ENCODE results near the gene ROS1.
"Not testable (repeated sequence)": the region's sequence is repeated elsewhere in the genome, so short reads cannot be mapped to it uniquely, and the experiment has no call there.

ROS1 gene

DNA sequence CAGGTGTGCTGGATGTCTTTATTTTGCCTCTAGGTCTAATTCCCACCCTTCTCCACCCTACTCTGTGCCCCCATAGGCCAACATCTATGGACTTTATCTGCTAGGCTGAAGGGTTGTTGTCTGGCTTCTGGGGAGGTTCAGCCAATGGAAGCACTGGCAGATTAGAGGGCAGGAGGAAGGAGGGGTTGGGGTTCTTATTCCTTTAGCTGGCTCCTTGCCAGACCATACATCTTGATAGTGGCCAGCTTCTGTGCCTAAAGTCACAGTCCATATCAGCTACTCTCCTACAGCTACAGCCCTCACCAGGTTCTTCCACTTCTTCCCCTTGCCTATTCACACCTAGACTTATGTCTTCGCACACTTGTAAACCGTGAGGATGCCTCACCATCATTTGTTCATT is 41.1 kb downstream of the ROS1 start:
- DNase-seq (ENCODE audit: low read depth in 2 of 2, low spot score in 1 of 2), result no peak

DNA sequence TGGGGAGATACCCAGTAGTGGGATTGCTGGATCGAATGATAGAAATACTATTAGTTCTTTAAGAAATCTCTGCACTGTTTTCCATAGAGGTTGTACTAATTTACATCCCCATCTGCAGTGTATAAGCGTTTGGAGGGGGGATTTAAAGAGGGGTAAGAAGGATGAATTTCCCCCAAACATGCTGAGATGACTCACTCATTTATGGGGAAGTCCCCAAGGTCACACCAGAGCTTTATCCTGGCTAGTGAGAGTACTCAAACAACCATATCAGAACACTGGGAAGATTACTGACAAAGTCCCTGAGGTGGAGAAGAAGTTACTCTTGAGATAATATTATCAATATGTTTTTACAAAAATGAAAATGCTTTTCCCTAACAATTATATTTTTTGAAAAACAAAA is 44.0 kb downstream of the ROS1 start:
- no peak for DNase-seq (ENCODE audit: low read depth in 2 of 2, low spot score in 1 of 2)

GRCh38 chr6:117380298-117380697 is 45.4 kb downstream of the ROS1 start:
- DNase-seq (ENCODE audit: low read depth in 2 of 2, low spot score in 1 of 2), result no peak

GRCh38 chr6:117375446-117375845 is 50.3 kb downstream of the ROS1 start:
- no peak for DNase-seq (ENCODE audit: low read depth in 2 of 2, low spot score in 1 of 2)

DNA sequence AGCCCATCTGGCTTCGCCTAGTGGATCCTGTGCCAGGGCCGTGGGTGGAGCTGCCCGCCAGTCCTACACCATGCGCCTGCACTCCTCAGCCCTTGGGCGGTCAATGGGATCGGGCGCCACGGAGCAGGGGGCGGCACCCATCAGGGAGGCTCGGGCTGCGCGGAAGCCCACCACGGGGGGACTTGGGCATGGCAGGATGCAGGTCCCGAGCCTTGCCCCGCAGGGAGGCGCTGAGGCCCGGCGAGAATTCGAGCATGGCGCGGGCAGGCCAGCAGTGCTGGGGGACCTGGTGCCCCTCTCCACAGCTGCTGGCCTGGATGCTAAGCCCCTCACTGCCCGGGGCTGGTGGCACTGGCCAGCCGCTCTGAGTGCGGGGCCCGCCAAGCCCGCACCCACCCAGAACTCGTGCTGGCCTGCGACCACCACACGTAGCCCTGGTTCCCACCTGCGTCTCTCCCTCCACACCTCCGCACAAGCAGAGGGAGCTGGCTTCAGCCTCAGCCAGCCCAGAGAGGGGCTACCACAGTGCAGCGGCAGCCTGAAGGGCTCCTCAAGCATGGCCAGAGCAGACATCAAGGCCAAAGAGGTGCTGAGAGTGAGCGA is 52.4 kb downstream of the ROS1 start:
- no peak for DNase-seq (ENCODE audit: low read depth in 2 of 2, low spot score in 1 of 2)

- DNase-seq (ENCODE audit: low read depth in 2 of 2, low spot score in 1 of 2), result not testable (repeated sequence)
Observed at GRCh38 chr6:117372289-117372688, 53.5 kb downstream of the ROS1 start.

DNA sequence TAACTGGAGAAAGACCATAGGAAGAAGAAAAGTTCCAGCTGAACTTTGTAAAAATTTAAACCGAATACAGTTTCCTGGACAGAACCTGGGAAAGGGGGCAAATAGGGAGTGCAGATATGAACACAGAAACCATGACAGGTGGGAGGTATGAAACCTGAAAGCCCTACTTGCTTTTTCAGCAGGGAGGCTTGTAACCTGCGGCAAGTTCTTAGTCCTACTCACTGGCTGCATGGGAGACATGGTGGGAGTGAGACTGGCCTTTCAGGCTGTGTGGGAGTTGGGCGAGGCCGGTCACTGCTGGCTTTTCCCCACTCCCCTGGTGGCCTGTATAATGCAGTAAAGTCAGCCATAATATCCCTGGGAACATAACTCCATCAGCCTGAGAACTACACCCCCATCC is 54.2 kb downstream of the ROS1 start:
- DNase-seq (ENCODE audit: low read depth in 2 of 2, low spot score in 1 of 2), result no peak

GRCh38 chr6:117359581-117359980 is 66.2 kb downstream of the ROS1 start:
- no peak for DNase-seq (ENCODE audit: low read depth in 2 of 2, low spot score in 1 of 2)

DNA sequence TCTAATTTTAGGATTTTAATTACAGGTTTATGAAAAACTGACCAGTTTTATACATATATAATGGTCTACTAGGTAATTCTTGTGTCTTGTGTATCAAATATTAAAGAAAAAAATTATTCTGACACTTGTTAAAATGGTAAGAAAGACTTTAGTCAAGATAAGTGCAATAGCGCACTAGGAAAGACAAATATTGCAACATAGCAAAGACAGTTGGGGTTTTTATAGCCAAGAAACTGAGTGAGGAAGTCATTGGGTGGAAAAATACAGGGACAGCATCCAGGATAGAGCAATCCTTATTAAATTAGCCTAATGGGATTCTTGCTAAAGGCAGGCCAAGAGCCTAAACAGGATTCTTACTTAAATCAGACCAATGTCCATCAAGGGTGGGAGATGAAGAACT is 71.1 kb downstream of the ROS1 start:
- DNase-seq (ENCODE audit: low read depth in 2 of 2, low spot score in 1 of 2), result no peak

DNA sequence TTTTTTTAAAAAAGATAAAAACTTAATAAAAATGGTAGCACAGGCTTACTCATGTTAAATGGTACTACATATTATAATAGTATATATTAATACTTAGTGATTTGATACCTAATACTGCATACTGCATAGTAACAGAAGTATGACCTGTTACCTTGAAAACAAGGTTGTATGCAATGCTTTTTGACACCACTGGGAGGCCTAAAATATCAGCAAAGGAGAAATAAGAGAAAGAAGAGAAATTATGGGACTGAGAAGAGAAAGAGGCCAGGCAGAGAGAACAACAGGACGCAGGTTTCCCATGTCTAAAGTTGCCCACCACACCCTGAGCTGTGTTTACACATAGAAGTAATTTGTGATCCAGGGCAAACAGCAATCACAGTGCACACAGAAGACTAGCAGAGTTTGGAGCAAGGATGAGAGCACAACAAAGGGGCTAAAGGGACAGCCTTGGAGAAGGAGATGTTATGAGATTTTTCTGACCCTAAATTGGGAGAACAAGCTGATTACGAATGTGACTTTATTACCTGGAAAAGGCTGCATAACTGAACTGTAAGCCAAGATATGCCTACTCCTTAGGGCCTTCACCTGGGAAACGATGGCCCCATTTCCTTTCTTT is 73.2 kb downstream of the ROS1 start:
- DNase-seq (ENCODE audit: low read depth in 2 of 2, low spot score in 1 of 2), result no peak

- DNase-seq (ENCODE audit: low read depth in 2 of 2, low spot score in 1 of 2), result no peak
Observed at GRCh38 chr6:117351521-117351920, 74.2 kb downstream of the ROS1 start.

GRCh38 chr6:117346142-117346930 is 79.4 kb downstream of the ROS1 start:
- DNase-seq (ENCODE audit: low read depth in 2 of 2, low spot score in 1 of 2), result no peak

DNA sequence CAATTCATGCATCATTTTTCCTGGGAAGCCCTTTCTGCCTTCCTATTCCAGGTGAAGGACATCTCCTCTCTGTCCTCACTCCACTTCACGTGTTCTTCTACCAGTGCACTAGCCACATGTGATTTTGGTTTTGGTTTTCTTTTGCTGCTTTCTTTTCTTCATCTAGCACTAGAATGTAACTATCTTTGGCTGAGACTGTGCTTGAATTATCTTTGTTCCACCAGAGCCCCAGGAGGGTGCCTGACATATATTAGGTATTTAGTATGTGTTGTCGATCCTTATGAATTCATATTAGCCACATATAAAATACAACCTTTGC is 80.5 kb downstream of the ROS1 start:
- DNase-seq (ENCODE audit: low read depth in 2 of 2, low spot score in 1 of 2), result no peak

GRCh38 chr6:117344444-117345291 is 81.1 kb downstream of the ROS1 start:
- no peak for DNase-seq (ENCODE audit: low read depth in 2 of 2, low spot score in 1 of 2)

GRCh38 chr6:117338567-117338966 is 87.2 kb downstream of the ROS1 start:
- DNase-seq (ENCODE audit: low read depth in 2 of 2, low spot score in 1 of 2), result no peak

- no peak for DNase-seq (ENCODE audit: low read depth in 2 of 2, low spot score in 1 of 2)
Observed at GRCh38 chr6:117329926-117330325, 95.8 kb downstream of the ROS1 start.

- DNase-seq (ENCODE audit: low read depth in 2 of 2, low spot score in 1 of 2), result no peak
Observed at GRCh38 chr6:117328500-117328899, 97.2 kb downstream of the ROS1 start.

DNA sequence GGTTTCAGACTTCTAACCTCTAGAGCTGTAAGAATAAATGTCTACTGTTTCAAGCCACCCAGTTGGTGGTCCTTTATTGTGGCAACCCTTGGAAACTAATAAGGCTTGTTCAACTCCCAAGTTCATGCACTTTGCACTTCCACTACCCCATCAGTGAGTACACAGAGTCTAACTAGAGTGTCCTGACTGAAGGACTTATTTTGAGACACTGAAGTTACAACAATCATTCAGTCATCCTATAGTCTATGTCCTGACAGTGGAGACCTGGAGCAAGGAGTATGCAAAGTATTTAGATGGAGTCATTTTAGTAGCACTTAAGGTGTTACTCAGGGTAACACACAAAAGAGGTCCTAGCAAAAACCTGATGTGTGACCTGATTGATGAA is 97.7 kb downstream of the ROS1 start:
- no peak for DNase-seq (ENCODE audit: low read depth in 2 of 2, low spot score in 1 of 2)

DNA sequence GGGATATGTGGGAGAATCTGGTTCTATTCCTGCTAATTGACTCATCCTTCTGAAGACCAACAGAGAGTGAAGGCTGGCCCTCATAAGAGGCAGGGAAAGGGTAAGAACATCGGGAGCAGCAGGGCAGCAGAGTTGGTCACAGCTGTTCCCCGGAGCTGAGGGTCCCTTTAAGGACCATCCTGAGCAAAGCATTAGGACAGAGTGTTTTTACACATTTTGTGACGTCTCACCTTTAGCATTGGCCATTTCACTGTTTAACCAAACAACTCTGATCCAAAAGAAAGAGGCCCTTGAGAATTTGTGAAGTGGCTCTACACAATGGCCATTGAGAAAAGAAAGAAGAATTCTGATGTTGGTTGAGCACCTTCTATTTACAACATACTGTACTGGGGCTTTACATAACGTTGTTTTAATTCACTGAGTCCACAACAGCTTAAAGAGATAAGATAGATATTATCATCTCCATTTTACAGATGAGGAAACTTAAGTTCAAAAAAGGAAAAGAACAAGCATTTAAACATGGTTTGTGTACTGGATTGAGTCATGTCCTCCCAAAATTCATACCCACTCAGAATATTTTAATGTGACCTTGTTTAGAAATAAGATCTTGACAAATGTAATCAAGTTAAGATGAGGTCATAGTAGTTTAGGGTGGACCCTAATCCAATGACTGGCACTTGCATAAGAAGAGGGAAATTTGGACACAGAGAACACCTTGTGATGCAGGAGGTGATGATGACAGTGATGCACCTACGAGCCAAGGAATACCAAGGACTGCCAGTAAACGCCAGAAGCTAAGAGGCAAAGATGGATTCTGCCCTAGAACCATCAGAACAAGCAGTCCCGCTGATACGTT is 98.4 kb downstream of the ROS1 start:
- DNase-seq (ENCODE audit: low read depth in 2 of 2, low spot score in 1 of 2), result no peak

- no peak for DNase-seq (ENCODE audit: low read depth in 2 of 2, low spot score in 1 of 2)
Observed at GRCh38 chr6:117326396-117326795, 99.3 kb downstream of the ROS1 start.

GRCh38 chr6:117317261-117317660 is 108.5 kb downstream of the ROS1 start:
- no peak for DNase-seq (ENCODE audit: low read depth in 2 of 2, low spot score in 1 of 2)

All from stimulated activated CD8-positive, alpha-beta memory T cell treated with anti-CD3 and anti-CD28 coated beads, Interleukin-4, amount 100 ng/mL, for 4 hours (primary cell).